GM18520 (cell line): ENCODE measurements around the gene SPSB2.

Source experiments
- ATAC-seq: cut with Tn5 transposase; IDR thresholded peaks from one replicate; pipeline ENCODE4 v1.9.1; 2021; ENCODE audit not compliant: unreplicated experiment

Gene SPSB2

GRCh38 chr12:6851921-6852650, 21.0 kb downstream of the SPSB2 start, which contains the start of gene USP5:
Gene USP5, plus strand, starts transcription at chr12:6852150. Its CDS starts 30 bp downstream, at chr12:6852180.
- ATAC-seq: peak; percentile 70

DNA sequence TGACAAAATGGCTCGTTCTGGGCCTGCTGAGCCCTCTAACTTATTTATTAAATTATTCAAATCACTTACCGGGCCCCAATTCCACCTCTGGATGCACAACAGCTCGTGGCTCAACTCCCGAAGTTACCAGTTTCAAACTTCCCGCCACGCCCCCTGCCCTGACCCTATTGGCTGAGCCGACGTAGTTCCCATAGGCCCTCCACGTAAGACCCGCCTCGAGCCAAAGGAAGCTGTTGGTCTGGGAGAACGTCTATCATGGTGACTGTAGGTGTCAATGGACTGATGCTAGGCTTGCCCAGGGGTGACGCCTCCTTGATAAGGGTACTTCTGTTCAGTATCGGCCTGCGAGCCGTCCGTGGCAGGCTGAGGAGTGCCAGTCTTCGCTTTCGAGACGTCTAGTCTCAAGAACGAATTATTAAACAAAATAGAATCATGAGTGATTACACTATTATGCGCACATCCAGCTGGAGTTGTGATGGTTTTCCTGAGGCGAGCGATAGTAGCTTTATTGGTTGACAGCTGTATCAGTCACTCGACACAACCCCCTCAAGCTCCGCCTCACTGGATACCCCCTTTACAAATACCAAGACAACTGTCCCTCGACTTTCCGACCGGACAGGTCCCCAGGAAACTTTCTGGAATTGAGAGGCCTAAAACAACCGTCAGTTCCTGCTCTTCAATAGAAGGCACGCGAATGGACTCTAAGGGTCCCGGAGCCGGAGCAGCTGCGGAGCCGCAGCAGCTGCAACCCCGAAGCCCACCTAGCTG, 21.8 kb downstream of the SPSB2 start, which contains the start of gene CDCA3:
CDCA3 (minus strand) TSS at position 134 of the 768 bp plus-strand sequence. CDS start 334 bp downstream, outside the sequence.
- peak; percentile 38 for ATAC-seq

DNA sequence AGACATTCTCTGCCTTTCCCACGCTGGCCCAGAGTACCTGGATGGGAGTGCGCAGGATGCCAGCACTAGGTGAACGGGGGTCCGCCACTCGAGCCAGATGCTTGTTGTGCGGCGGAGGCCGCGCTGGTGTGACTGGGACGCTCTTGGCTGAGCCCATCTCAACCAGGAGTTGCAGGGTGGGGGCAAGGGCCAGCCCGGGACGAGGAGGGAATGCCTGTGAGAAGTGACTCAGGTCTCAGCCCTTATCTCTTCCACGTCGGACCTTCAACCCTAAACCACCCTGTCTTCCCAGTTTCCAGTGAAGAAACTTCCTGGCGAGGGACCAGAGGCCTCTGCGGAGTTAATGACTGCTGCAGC, 22.3 kb downstream of the SPSB2 start:
- no peak for ATAC-seq

DNA sequence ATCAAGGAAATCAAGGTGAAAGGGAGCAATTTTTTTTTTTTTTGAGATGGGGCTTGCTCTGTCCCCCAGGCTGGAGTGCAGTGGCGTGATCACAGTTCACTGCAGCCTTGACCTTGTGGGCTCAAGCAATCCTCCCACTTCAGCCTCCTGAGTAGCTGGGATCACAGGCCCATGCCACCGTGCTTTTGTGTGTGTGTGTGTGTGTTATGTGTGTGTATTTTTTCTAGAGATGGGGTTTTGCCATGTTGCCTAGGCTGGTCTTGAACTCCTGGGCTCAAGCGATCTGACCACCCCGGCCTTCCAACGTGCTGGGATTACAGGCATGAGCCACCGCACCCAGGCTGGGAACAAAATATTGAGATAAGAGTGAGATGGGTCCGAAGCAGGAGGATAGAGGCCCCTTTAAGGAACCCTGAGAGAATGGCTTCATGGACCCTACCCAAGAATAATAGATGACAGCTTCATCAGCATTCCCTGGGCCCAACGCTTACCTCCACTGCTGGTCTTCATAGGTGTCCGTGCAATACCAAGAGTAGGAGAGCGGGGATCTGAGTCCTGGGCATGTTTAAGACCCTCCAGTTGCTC, 23.0 kb downstream of the SPSB2 start:
- ATAC-seq: no peak

GRCh38 chr12:6849427-6849826, 23.7 kb downstream of the SPSB2 start:
- no peak for ATAC-seq

- no peak for ATAC-seq
Observed at GRCh38 chr12:6847676-6848075, 25.4 kb downstream of the SPSB2 start.

DNA sequence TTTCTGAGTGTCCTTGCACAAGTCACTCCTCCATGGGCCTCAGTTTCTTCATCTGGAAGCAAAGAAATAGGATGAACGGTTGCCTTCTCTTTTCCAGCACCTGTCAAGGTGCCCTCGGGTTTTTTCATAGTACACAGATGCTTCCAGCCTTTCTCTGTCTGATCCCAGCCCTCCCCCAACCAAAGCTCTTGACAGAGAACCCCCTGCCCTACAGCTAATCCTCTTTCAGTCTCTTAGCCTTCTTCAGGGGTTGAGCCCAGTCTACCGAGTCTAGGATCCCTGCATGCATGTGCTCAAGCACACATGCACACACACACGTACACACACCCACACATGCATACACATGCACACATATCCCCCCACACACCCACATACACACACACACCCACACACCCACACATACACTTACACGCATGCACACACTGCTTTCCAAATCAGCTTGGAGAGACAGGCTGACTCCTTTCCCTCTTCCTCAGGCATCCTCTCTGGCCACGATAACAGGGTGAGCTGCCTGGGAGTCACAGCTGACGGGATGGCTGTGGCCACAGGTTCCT, 26.7 kb downstream of the SPSB2 start:
- ATAC-seq: no peak

DNA sequence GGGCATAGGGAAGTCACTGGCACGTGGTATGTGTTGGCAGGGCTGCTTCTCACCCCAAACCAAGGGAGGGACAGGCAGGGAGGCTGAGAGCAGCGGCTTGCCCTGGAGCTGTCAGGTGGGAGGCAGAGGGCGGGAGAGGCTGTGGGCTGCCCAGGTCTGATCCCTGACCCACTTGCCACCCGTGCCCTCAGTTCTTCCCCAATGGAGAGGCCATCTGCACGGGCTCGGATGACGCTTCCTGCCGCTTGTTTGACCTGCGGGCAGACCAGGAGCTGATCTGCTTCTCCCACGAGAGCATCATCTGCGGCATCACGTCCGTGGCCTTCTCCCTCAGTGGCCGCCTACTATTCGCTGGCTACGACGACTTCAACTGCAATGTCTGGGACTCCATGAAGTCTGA, 27.7 kb downstream of the SPSB2 start:
- no peak for ATAC-seq

GRCh38 chr12:6843118-6843902, 29.8 kb downstream of the SPSB2 start:
- no peak for ATAC-seq

DNA sequence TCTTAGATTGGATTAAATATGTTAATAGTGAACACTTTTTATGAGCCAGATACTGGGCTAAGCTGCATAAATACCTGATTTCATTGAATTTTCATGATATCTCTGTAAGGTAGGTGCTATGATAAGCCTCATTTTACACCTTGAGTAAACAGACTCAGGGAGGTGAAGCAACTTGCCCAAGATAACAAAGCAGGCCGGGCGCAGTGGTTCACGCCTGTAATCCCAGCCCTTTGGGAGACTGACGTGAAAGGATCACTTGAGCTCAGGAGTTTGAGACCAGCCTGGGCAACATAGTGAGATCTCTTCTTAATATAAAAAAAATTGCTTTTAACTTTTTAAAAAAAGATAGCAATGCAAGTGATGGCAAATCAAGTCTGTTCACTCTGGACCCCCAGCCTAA, 31.0 kb downstream of the SPSB2 start:
- no peak for ATAC-seq

DNA sequence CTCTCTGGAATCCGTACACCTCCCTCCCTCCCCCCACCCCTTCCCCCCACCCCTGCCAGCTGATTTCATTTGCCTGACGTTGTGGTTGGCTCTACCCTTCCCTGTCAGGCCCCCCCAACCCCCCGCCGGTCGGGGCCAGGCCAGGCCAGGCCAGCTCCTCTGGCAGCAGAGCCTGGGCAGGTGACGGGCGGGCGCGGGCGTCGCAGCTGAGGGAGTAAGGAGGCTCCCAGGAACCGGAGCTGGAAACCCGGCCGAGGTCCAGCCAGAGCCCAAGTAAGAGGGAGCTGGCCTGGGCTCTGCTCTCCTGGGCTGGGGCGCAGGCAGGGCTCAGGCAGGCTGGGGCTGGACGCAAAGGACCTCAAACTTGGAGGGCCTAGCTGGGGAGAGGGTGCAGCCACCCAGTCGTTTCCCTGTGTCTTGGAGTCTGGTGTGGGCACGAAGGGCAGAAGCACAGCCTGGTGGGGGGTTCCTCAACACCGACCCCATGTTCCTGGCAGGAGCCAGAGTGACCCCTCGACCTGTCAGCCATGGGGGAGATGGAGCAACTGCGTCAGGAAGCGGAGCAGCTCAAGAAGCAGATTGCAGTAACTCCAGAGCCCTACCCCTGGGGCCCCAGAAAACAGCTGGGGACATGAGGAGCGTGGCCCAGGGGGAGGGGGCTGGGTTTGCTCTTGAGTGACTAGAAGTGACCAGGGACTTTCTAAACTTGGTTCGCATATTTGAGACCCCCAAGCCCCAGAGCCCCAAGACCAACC, 32.2 kb downstream of the SPSB2 start, which contains the start of gene GNB3:
GNB3 (plus strand) TSS at position 165 of the 755 bp plus-strand sequence; CDS start at position 528, 363 bp downstream.
- ATAC-seq: no peak

DNA sequence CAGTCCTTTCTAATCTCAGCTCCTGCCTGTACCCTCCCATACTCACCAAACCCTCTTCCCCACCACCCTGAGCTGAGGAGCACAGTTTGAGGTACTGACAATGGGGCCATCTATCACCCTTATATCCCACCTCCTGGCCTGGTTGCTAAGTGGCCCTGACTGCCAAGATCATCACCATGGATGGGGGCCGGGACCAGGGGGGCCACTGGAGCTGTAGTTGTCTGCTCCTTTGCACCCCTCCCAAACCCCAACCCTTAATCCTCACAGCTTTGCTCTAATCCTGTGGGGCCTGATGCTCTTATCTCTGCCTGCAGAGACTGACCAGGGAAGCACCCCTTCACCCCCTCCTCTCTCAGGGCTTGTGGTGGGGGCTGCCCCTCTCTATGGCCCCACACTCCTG, 32.8 kb downstream of the SPSB2 start:
- no peak for ATAC-seq

GRCh38 chr12:6839482-6840201, 33.5 kb downstream of the SPSB2 start:
- ATAC-seq: peak; percentile 47

DNA sequence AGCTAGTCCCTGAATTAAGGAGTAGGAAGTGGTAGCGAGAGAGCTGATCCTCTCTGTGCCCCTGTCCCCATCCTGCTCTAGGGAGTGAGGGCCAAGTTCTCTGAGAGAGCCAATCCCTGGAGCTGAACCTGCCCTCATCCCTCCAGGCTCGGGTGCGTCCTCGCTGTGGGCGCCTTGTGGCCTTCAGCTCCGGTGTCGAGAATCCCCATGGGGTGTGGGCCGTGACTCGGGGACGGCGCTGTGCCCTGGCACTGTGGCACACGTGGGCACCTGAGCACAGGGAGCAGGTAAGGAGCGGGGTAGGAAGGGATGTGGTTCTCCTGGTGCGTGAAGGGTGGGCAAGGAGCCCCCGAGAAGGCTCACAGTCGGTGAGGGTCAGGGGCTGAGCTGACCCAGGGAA, 34.2 kb downstream of the SPSB2 start:
- ATAC-seq: no peak

DNA sequence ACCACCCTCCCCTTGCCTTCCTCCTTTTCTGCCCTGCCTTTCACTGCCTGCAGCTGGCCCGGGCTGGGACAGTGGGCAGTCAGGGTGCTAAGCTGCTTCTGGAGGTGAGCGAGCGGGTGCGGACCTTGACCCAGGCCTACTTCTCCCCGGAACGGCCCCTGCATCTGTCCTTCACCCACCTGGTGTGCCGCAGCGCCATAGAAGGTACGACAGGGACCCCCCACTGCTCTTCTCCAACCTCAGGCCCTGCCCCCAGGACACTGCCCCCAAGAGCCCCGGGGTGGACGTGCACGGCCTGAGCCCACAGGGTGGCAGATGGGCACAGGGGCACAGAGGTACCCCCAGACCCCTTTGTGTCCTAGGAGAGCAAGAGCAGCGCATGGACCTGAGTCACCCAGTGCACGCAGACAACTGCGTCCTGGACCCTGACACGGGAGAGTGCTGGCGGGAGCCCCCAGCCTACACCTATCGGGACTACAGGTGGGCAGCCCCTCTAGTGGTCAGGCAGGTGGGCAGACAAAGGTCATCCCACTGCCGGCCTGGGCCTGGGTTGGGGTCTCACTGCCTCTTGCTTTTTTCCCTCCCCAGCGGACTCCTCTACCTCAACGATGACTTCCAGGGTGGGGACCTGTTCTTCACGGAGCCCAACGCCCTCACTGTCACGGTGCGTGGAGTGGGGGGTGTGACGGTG, 35.6 kb downstream of the SPSB2 start:
- no peak for ATAC-seq

DNA sequence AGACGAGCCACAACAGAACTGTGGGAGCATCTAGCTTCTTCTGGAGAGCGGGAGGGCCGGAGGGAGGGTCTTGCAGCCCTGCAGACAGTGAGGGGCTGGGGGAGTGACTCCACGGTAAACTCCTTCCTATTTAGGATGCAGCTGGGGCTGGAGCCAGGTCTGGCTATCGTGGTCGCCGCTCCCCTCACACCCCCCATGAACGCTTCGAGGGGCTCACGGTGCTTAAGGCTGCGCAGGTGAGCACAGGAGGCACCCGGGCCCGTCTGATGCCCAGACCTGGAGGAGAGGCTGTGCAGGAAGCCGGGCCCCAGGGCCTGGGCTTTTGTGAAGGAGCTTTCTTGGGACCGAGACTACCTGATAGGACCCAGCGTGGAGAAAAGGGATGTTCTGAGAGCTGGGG, 36.3 kb downstream of the SPSB2 start:
- no peak for ATAC-seq

DNA sequence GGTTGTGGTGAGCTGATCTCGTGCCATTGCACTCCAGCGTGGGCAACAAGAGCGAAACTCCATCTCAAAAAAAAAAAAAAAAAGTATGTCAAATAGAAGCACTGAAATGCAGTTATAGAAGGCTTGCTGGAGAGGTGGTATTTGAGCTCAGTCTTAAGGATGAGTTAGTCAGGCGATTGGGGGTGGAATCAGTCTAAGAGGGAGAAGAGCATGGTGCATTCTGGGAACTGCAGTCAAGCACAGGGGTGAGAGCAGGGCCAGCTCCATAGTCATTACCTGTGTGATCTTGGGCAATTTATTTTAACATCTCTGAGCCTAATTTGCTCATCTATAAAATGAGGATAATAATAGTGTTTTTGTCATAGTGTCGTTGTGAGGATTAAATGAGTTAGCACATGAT, 38.2 kb downstream of the SPSB2 start:
- ATAC-seq: no peak

- no peak for ATAC-seq
Observed at GRCh38 chr12:6834254-6834653, 38.8 kb downstream of the SPSB2 start.
